NCI-H82 (cell line): ENCODE measurements around the gene DAPK1.

ENCODE experiments used
- DNase-seq: peaks from one replicate; lab custom pipeline; 2025; lab: John Stamatoyannopoulos, UW

Gene DAPK1

DNA sequence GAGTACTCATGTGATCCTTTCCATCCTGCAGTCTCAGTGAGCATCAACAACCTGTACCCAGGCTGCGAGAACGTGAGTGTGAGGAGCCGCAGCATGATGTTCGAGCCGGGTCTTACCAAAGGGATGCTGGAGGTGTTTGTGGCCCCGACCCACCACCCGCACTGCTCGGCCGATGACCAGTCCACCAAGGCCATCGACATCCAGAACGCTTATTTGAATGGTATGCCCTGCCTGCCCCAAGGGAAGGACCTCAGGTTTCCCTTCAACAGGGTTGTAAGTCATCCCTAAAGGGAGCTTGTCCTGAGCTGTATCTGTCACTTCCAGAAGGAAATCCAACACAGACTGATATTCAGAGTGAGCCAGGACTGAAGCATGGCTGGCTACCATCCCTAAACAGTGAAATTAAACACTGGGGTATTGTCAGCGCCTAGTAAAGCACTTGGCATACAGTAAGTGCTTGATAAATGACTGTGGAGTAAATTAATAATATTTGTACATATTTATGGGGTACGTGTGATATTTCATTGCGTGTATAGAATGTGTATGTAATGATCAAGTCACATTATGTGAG, 188.9 kb downstream of the DAPK1 start:
- no peak for DNase-seq

DNA sequence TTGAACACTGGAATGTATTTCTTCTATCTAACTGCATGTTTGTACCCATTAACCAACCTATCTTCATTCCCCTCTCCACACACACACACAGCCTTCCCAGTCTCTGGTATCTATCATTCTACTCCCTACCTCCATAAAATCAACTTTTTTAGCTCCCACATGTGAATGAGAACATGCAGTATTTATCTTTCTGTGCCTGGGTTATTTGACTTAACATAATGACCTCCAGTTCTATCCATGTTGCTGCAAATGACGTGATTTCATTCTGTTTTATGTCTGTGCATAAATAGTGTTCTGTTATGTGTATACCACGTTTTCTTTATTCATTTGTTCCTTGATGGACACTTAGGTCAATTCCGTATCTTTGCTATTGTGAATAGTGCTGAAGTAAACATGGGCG, 189.5 kb downstream of the DAPK1 start:
- DNase-seq: no peak

DNA sequence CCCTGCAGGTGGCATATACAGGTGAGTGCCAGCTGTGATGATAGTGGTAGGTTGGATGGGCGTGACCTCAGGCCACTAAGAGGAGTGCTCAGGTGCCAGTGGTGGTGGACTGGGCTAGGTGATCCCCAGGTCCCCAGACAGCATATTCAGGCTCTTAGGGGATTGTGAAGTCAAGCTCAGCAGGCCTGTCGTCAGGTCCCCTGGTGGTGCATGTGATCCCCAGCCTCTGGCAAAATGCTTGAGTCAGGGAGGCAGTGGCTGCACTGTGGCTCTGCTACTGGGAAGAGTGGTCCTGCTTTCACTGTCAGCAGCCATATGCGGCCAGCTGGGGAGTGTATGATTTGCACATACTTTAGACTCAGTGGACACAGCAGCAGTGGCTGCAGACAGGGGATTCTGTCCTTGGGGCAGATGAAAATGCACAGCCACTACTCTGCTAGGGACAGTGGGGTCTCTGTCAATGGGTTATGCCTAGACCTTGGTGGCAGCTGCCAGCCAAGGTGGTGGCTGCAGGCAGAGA, 196.6 kb downstream of the DAPK1 start:
- no peak for DNase-seq

DNA sequence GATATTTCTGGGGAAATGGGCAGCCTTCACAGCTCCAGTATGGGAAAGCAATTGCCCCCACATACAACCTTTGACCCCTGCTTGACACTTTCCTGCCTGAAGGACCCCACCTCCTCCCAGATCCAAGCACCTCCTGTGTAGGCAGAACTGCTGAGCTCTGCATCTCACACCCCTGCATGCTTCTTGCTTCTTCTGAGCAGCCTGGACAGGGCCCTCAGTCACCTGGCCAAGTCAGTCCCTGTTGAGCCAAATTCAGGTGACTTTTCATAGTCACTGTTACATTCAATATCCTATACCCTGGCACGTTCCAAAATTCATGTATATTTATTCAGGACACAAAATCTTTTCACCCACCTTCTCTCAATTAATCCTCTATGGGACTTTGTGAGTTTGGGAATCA, 197.9 kb downstream of the DAPK1 start:
- DNase-seq: no peak

DNA sequence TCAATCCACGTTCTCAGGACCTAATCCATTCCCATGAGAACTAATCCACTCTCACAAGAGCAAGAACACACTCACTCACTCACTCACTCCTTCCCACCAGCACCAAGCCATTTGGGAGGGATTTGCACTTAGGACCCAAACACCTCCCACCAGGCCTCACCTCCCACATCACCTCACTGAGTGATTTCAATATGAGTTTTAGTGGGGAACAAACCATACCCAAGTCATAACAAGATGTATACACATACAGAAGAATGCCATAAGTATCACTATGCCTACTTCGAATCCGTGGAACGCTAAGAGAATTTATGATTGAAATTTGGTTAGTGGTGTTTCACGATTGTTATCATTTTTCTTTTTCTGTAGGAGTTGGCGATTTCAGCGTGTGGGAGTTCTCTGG, 199.0 kb downstream of the DAPK1 start:
- DNase-seq: no peak

DNA sequence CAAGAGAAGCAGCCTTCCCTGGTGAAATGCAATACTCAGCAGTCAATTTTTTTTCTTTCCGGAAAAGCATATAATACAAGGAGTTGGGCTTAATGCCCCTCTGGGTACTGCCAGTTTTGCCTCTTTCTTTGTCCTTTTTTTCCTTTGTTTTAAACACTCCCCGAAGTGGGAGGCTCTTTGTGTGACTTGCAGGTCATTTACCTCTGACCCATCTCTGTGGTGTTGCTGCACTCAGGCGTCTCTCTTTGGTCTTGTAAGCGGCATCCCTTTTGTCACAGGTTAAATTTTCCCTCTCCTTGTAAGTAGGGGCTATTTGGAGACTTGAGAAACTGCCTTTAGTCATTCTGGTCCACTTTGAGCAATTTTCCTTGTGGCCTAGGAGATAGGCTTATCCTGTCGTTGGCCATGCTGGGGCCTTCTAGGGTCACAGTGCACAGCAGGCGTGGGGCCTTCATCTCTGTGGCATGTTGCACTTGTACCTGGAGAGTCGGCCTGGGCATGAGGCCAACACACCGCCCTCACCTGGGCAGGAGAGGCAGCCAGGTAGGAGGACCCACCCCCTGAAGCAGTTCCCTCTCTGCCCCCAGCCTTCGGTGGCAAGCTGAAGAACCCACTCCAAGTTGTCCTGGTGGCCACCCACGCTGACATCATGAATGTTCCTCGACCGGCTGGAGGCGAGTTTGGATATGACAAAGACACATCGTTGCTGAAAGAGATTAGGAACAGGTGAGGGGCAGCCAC, 200.6 kb downstream of the DAPK1 start:
- DNase-seq: no peak

DNA sequence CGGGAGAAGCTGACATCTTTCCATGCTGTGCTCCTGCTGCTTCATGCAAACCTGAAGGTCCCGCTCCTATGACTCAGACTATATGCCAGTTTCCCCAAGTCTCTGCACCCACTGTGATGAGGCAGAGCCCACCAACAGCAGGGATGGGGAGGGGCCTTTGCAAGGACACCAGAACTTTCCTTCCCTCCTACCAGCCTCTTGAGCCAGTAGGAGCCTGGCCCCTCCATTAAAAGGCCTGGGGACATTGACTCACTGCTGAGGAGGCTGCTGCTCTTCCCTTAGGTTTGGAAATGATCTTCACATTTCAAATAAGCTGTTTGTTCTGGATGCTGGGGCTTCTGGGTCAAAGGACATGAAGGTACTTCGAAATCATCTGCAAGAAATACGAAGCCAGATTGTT, 202.2 kb downstream of the DAPK1 start:
- DNase-seq: no peak

DNA sequence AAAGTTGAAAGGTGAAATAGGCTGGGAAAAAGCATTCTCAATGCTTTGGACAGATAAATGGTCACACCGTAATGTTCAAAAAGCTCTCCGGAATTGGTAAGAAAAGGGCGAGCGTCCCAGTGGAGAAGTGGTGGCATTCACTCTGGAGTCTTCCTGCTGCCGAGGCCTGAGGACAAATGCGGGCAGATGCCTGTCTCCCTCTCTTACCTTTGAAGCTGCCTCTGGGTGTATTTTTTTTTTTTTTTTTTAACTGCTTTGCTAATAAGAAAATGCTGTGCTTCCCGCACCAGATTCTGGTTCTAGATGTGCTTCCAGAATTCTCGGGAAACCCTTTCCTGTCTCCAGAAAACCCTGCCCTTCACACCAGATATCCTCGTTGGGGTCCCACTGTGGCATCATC, 203.8 kb downstream of the DAPK1 start:
- no peak for DNase-seq

DNA sequence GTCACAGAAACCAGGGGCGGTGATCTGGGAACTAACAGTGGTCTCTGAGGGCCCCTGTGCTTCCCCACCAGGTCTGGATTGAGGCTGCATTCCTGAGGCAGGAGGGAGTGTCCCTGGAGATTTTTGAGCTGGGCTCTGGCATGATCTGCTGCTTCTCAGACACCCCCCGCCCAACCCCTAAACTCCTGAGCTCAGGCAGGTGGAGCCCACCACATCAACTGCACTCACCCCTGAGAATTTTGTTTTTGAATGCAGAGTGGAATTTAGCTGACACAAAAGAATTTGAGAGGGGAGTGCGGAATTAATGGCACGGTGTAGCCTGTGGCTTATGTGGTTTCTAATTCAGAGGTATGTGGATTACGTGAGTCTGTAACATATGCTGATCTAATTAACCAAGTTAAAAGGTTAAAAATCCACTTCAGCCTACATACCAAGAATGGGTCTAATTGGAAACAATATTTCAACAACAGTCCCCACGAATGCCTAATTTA, 204.3 kb downstream of the DAPK1 start:
- DNase-seq: peak; percentile 28

DNA sequence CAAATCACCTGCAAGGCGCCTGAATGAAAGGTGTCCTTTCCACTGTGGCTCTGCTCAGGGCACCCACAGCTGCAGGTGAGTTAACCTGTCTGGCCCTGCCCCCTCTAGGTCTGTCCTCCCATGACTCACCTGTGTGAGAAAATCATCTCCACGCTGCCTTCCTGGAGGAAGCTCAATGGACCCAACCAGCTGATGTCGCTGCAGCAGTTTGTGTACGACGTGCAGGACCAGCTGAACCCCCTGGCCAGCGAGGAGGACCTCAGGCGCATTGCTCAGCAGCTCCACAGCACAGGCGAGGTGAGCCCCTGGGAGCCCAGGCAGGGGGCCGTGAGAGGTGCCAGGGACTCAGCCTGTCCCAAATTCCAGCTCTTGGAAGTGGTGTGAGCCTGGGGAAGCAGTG, 205.3 kb downstream of the DAPK1 start:
- DNase-seq: no peak

DNA sequence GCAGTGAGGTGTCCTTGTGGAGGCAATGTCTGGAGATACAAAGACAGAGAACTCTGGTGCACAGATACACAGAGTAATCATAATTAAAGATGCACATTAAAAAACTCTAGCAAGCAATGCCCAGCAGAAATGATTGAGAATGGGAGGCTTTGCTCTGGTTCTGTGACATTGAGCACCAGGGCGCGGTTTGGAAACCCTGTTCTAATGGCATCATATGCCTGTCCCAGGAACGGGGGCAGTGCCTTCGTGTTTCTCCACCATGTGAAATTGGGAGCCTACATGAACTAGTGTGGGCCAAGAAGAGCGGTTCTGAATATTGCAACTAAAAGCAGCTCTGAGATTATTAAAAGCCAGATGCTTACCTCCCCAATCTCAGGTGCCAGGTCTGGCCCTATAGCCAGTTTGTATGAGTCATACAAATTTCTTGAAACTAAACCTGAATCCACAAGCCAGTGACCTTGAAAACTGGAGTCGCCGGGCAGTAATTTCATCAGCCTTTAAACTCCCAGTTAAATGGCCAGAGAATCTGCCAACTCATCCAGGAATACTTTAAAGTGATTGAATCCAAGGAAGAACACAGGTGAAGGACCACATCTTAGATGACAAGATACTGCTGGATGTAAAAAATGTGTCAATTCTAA, 206.1 kb downstream of the DAPK1 start:
- DNase-seq: no peak

DNA sequence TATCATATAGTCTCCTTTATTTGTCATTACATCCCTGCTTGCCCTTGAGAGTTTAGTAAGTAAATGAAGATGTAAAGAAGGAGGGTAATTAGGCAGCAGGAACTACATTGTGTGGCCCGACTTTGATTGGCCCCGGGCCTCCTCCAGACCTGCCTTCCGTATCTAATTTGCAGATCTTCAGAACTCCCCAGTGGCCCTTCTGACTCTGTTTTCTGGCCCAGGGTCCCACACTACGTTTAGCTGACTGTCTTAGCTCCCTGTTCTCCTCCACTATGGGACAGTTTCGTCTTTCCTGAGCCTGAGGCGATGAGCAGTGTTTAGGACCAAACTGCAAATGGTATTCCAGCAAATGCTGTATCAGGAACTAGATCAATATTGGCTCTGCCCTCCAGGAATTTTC, 206.7 kb downstream of the DAPK1 start:
- DNase-seq: no peak

DNA sequence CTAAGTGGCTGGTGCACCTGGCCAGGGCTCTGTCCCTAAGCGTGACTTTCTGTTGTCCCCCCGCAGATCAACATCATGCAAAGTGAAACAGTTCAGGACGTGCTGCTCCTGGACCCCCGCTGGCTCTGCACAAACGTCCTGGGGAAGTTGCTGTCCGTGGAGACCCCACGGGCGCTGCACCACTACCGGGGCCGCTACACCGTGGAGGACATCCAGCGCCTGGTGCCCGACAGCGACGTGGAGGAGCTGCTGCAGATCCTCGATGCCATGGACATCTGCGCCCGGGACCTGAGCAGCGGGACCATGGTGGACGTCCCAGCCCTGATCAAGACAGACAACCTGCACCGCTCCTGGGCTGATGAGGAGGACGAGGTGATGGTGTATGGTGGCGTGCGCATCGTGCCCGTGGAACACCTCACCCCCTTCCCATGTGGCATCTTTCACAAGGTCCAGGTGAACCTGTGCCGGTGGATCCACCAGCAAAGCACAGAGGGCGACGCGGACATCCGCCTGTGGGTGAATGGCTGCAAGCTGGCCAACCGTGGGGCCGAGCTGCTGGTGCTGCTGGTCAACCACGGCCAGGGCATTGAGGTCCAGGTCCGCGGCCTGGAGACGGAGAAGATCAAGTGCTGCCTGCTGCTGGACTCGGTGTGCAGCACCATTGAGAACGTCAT, 208.5 kb downstream of the DAPK1 start:
- DNase-seq: no peak

DNA sequence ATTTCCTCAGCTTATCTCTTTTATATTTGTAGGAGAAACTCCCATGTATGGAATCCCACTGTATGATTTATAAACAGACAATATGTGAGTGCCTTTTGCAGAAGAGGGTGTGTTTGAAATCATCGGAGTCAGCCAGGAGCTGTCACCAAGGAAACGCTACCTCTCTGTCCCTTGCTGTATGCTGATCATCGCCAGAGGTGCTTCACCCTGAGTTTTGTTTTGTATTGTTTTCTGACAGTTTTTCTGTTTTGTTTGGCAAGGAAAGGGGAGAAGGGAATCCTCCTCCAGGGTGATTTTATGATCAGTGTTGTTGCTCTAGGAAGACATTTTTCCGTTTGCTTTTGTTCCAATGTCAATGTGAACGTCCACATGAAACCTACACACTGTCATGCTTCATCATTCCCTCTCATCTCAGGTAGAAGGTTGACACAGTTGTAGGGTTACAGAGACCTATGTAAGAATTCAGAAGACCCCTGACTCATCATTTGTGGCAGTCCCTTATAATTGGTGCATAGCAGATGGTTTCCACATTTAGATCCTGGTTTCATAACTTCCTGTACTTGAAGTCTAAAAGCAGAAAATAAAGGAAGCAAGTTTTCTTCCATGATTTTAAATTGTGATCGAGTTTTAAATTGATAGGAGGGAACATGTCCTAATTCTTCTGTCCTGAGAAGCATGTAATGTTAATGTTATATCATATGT, 210.3 kb downstream of the DAPK1 start:
- DNase-seq: no peak

DNA sequence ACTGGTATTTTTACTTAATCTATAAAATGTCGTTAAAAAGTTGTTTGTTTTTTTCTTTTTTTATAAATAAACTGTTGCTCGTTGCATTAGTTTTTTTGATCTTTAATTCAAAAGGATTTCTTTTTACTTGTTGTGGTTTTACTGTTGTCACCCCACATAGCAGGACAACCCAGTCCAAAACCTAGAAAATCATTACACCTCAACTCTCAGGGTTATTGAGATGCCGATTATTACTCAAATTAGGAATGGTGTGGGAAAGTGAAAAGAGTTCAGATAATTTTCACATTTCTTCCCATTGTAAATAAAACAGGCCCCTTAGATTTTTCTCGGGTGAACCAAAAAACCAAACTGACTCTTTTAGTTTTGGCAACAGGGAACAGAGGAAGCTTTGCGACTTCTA, 210.9 kb downstream of the DAPK1 start:
- DNase-seq: no peak

DNA sequence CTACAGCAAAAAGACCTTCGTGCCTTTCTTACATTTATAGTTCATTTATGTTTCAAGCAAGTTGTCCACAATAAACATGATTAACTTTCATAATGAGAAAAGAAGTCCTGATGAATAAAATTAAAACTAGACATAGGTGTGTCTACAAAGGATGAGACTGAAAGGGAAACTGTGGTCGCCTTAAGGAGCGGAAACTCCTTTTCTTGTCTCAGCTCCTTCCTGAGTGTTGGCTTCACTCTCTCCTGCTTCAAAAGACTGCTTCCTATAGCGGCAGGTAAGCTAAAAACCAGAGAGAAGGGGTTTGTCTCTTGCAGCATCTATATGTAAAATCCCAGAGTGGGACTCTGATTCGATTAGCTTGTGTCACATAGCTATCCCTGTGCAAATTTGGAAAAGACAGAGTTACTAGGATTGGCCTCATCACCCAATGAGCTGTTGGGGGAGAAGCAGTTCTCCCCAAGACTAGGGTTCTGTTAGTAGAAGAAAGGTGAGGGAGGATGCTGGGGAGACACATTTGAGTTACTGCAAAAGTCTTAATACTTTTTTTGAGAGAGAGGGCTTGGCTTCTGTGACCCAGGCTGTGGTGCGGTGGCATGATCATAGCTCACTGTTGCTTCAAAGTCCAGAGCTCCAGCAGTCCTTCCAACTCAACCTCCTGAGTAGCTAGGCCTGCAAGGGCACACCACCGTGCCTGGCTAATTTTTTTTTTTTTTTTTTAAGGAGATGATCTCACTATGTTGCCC, 211.5 kb downstream of the DAPK1 start:
- no peak for DNase-seq

DNA sequence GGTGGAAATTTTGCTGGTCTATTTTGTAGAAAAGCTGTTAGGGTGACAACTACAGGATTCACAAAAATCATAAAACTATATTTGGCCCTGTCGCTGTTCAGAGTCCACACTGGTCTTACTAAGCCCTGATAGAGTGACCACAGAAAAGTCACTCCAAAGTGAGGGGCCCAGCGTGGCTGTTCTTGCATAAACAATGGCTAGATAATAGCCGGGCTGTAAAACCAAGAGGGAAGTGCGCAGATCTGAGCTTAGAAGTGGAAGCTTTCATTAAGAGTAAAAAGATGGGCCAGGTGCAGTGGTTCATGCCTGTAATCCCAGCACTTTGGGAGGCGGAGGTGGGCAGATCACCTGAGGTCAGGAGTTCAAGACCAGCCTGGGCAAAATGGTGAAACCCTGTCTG, 212.8 kb downstream of the DAPK1 start:
- no peak for DNase-seq

DNA sequence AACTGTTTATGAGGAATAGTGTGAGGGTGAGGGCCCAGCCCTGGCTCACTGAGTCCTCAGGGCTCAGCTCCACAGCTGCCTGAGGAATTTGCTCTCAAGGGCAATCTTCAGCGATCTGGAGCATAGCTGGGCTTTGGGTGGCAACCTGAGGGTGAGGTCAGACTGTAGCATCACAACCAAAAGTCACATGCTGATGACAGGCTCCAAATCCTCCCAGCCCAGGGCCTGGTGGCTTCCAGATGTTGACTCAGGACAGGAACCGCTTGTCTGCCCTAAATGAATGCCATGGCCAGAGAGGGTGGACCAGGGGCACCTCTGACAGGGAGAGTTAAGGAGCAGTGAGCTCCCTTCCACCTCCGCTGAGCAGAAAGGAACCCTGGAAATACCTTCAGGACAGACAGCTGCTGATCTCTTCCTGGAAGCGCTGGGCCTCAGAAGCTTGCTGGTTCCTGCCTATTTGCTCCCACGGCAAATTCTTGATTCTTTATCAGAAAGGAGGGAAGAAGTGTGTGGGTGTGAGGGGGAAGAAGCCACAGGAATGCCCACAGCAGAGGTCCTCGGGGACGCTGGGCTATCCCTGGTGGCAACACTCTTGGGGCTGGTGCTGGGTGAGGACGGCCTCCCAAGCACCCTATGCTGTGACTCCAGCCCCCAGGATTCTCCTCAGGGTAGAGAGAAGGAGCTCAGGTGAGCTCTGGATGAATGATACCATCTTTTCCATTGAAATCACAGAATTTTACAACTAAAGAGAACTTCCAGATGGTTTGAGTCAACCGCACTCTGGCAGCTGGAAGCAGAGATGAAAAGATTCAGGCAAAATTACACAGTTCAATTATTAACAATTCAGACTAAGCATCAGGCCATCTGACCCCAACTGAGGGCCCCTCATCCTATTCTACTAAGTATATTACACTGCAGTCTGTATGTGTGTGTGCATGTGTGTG, 214.5 kb downstream of the DAPK1 start:
- no peak for DNase-seq

DNA sequence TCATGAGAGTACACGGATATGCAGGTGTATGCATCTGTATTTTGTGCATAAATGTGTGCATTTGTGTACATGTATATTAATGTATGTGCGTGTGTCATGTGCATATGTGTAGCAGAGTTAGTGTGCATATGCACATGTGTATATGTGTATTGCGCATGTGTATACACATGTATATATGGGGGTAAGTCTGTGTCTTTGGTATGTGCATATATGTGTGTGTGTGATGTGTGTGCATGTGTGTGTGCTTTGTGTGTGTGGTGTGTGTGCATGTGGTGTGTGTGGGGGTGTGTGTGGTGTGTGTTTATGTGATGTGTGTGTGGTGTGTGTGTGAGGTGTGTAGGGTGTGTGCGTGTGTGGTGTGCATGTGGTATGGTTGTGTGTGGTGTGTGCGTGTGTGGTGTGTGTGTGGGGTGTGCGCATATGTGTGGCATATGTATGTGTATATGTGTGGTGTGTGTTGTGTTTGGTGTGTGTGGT, 215.2 kb downstream of the DAPK1 start:
- DNase-seq: no peak
